KG1 (cell line): Measurements from ENCODE around the gene FAHD2A.
"Not testable (repeated sequence)": the region's sequence is repeated elsewhere in the genome, so short reads cannot be mapped to it uniquely, and the experiment has no call there.

ENCODE experiments used
- DNase-seq: peaks from one replicate; lab custom pipeline; 2025; lab: John Stamatoyannopoulos, UW

FAHD2A gene

GRCh38 chr2:95402370-95403203 is at the start of gene FAHD2A:
TSS of gene FAHD2A (plus strand) at chr2:95402708. CDS start at chr2:95405559, 2,851 bp downstream.
- peak; percentile 61 for DNase-seq

- DNase-seq = no peak
These were observed 49.4 kb upstream of the FAHD2A start for GRCh38 chr2:95353055-95353575.

GRCh38 chr2:95353613-95354468 is 48.7 kb upstream of the FAHD2A start:
- DNase-seq = no peak

- no peak for DNase-seq
These were observed 48.0 kb upstream of the FAHD2A start for GRCh38 chr2:95354469-95354901.

- DNase-seq = no peak
These were observed 47.6 kb upstream of the FAHD2A start for GRCh38 chr2:95354925-95355324.

- not testable (repeated sequence) for DNase-seq
These were observed 47.0 kb upstream of the FAHD2A start for GRCh38 chr2:95355486-95355885.

- DNase-seq = no peak
These were observed 45.4 kb upstream of the FAHD2A start for GRCh38 chr2:95356821-95357700.

- no peak for DNase-seq
These were observed 44.7 kb upstream of the FAHD2A start for GRCh38 chr2:95357717-95358280.

- no peak for DNase-seq
These were observed 43.5 kb upstream of the FAHD2A start for GRCh38 chr2:95359031-95359430.

- no peak for DNase-seq
These were observed 43.0 kb upstream of the FAHD2A start for GRCh38 chr2:95359501-95359930.

- no peak for DNase-seq
These were observed 41.1 kb upstream of the FAHD2A start for GRCh38 chr2:95361216-95361980.

- DNase-seq = no peak
These were observed 40.0 kb upstream of the FAHD2A start for GRCh38 chr2:95362486-95362885.

- DNase-seq = no peak
These were observed 36.0 kb upstream of the FAHD2A start for GRCh38 chr2:95366514-95366913.

- no peak for DNase-seq
These were observed 30.2 kb upstream of the FAHD2A start for GRCh38 chr2:95372216-95372829.

- DNase-seq = no peak
These were observed 29.7 kb upstream of the FAHD2A start for GRCh38 chr2:95372845-95373244.

- DNase-seq = no peak
These were observed 28.5 kb upstream of the FAHD2A start for GRCh38 chr2:95374029-95374428.

GRCh38 chr2:95374451-95374920 is 28.0 kb upstream of the FAHD2A start:
- no peak for DNase-seq

- DNase-seq = no peak
These were observed 27.5 kb upstream of the FAHD2A start for GRCh38 chr2:95374921-95375471.

GRCh38 chr2:95375532-95376150 is 26.9 kb upstream of the FAHD2A start:
- no peak for DNase-seq
